Esophagus (tissue), 2 donors: ENCODE data around the gene MGA. TPM values are rescaled to one million over a fixed set of nuclear protein-coding genes. Genes with fewer than 3 reads are reported as not detected.
A peak's percentile ranks its signal among the peaks of the same experiment; 100 is the strongest.

Experiments used
- H3K27ac ChIP-seq, 2 donors: one replicate each; pipeline ENCODE4 v1.5.1; 2013; ENCODE audit warnings: low read depth in 2 of 2, mild to moderate bottlenecking in 2 of 2, inconsistent platforms in 1 of 2, low read length in 1 of 2, moderate library complexity in 1 of 2
- H3K27me3 ChIP-seq, 2 donors: one replicate each; pipeline ENCODE4 v1.6.1; 2013; ENCODE audit warnings: low read length in 2 of 2, control low read depth in 1 of 2, mild to moderate bottlenecking in 1 of 2; ENCODE audit not compliant: insufficient read depth in 2 of 2, control insufficient read depth in 1 of 2
- H3K36me3 ChIP-seq, 2 donors: one replicate each; pipeline ENCODE4 v1.6.1; 2013; ENCODE audit warnings: low read length in 1 of 2; ENCODE audit not compliant: control insufficient read depth in 2 of 2, insufficient read depth in 2 of 2
- H3K4me1 ChIP-seq, 2 donors: one replicate each; pipeline ENCODE4 v1.6.1; 2013; ENCODE audit warnings: low read length in 1 of 2; ENCODE audit not compliant: control insufficient read depth in 2 of 2, insufficient read depth in 2 of 2
- H3K4me3 ChIP-seq, 2 donors: one replicate each; pipeline ENCODE4 v1.5.1; 2013; ENCODE audit warnings: low read length in 2 of 2, mild to moderate bottlenecking in 2 of 2, low read depth in 1 of 2, moderate library complexity in 1 of 2
- H3K9me3 ChIP-seq, 2 donors: one replicate each; pipeline ENCODE4 v1.6.1; 2013; ENCODE audit warnings: mild to moderate bottlenecking in 2 of 2, low read depth in 1 of 2, low read length in 1 of 2, moderate library complexity in 1 of 2; ENCODE audit not compliant: control insufficient read depth in 2 of 2, insufficient read depth in 1 of 2
- WGBS, 2 donors: extraction: QIAGEN DNeasy Blood & Tissue Kit; methylation state at CpG; one replicate each; pipeline ENCODE4 v1.1.7; 2013; 5-methylcytosine and 5-hydroxymethylcytosine counted together
- polyA plus RNA-seq, 2 donors: library from polyadenylated mRNA; stranded (reverse); fragments of 200-250 nt; gene quantifications; one replicate each; pipeline ENCODE4 v1.2.3, GENCODE V29; 2013
- donor health status: healthy with polysubstance abuse.
- donor health status: Bipolar disorder and iron deficiency.

Gene MGA
- polyA plus RNA-seq, 2 donors, result 2.8 to 3.0 TPM

DNA sequence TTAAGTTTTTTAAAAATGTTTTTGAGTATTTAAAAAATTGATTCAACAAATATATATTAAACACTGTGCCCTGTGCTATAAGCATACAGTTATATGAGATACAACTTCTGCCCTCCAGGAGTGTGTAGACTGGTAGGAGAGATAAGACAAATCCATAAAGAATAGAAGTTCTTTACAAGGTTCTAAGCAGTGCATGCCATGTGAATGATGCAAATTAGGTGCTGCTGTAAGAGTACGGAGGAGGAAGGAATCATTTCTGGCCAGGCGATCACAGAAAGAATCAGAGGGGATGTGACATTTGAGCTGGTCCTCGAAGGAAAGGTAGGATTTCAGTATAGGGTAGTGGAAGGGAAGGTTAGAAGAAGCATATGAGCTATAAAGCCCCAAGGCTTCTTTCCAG is 128.1 kb downstream of the MGA start:
- Histone ChIP-seq H3K27ac (no peak overlapping the region), H3K36me3 (no peaks in the 10 kb centered on the region), H3K9me3 (no peaks in the 10 kb centered on the region), H3K27me3 (no peaks in the 10 kb centered on the region), H3K4me3 (no peak overlapping the region), H3K4me1 (peaks cover 7 to 9% of the 10 kb centered on the region in 2 donors)
- 68 to 69% methylated on average over 3 of the region's 3 CpGs for WGBS, 2 donors

DNA sequence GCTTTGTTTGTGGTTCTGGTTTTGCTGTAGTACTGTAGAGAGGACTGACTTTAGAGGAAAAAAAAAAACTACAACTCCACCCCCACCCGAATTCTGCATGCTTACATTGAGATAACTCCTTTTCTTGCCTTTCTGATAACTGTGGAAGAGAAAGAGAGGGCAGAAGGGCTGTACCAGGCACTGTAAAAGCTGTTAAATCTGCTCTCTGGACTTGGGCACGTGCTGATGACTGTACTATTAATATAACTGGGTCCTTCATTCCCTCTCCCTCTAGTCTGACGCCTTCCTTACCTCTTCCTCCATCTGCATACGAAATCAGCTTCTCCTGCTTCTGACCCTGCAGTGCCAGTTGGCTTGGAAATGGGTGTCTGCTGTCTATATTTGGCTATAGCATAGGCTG is 129.0 kb downstream of the MGA start:
- Histone ChIP-seq H3K4me3 (no peak overlapping the region), H3K27ac (no peak overlapping the region), H3K4me1 (peaks cover 7% of the 10 kb centered on the region in 2 donors), H3K9me3 (no peaks in the 10 kb centered on the region), H3K36me3 (no peaks in the 10 kb centered on the region), H3K27me3 (no peaks in the 10 kb centered on the region)
- WGBS, 2 donors, result 46 to 50% methylated on average over 4 of the region's 4 CpGs

DNA sequence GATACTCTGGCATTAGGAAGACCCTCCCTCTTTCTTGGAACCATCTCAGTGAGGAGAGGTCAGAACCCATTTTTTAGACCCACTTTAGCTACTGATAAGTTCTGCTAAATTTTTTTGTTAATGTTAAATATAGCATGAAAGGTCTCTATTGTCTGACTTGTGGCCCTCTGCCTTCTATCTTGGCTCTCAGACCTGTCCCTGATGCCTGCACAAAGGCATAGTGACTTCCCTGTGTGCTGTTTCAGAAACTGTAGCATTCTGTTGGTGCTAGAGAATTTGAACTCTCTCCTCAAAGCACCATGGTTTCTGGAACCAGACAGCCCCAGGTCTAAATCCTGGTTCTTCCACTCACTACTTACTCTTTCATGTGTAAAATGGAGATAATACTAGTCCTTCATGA is 129.5 kb downstream of the MGA start:
- H3K4me1 ChIP-seq, result peaks cover 7% of the 10 kb centered on the region in 2 donors
- no peaks in the 10 kb centered on the region for H3K9me3 ChIP-seq
- no peak overlapping the region for H3K27ac ChIP-seq
- no peaks in the 10 kb centered on the region for H3K27me3 ChIP-seq
- H3K4me3 ChIP-seq, result no peak overlapping the region
- no peaks in the 10 kb centered on the region for H3K36me3 ChIP-seq

DNA sequence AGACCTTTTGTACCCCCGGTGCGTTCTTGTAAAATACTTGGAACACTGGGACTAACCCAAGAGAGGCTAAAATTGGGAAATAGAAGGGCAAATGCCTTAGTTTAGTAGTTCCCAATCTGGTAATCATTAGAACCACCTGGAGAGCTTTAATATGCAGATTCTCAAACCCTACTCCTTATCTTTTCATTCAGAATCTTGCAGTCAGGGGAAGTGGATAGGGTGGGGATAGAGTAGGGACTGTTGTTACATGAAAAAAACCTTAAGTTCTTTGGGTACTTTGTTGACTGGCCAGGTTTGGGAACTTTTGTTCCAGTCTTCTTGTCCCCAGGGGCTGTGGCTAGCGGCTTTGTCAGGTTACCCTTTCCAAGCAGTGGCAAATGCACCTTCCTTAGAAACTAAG is 130.0 kb downstream of the MGA start:
- WGBS, 2 donors, result 80 to 88% methylated on average over 3 of the region's 3 CpGs
- Histone ChIP-seq H3K4me1 (peaks cover 7% of the 10 kb centered on the region in 2 donors), H3K4me3 (no peak overlapping the region), H3K27me3 (no peaks in the 10 kb centered on the region), H3K36me3 (no peaks in the 10 kb centered on the region), H3K9me3 (no peaks in the 10 kb centered on the region), H3K27ac (peak overlapping the region in 1 of 2 donors; percentile 13)

GRCh38 chr15:41790756-41791546 is 130.7 kb downstream of the MGA start:
- H3K4me3 ChIP-seq, result no peak overlapping the region
- H3K9me3 ChIP-seq, result no peaks in the 10 kb centered on the region
- WGBS, 2 donors, result 42 to 54% methylated on average over 5 of the region's 5 CpGs
- H3K27me3 ChIP-seq, result no peaks in the 10 kb centered on the region
- H3K36me3 ChIP-seq, result no peaks in the 10 kb centered on the region
- H3K4me1 ChIP-seq, result peaks cover 7% of the 10 kb centered on the region in 2 donors
- peak overlapping the region; percentile 31 to 55 for H3K27ac ChIP-seq

DNA sequence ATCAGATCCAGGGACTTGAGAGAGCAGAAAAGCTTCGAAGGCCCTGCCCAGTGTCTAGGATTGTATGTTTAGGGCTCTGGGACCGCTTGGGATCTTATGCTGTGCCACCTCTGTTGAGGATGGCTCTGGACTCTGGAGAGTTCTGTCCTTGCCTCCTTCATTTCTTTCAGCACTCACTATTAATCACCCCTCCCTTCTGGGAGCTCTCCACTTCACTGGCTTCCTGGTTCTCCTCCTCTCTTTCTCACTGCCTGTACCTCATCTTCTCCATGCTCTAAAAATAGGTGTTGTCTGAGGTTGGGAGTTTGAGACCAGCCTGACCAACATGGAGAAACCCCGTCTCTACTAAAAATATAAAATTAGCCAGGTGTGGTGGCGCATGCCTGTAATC is 131.3 kb downstream of the MGA start:
- H3K4me1 ChIP-seq, result peaks cover 7% of the 10 kb centered on the region in 2 donors

GRCh38 chr15:41792000-41792637 is 131.9 kb downstream of the MGA start:
- H3K9me3 ChIP-seq, result no peaks in the 10 kb centered on the region
- WGBS, 2 donors, result 79 to 83% methylated on average over 5 of the region's 5 CpGs
- H3K36me3 ChIP-seq, result no peaks in the 10 kb centered on the region
- no peak overlapping the region for H3K4me3 ChIP-seq
- peaks cover 7% of the 10 kb centered on the region in 2 donors for H3K4me1 ChIP-seq
- H3K27ac ChIP-seq, result no peak overlapping the region
- H3K27me3 ChIP-seq, result no peaks in the 10 kb centered on the region

More for the DNA sequence above, 131.3 kb downstream of the MGA start:
- WGBS, 2 donors, result 88 to 89% methylated on average over 4 of the region's 4 CpGs
- no peaks in the 10 kb centered on the region for H3K9me3 ChIP-seq
- no peaks in the 10 kb centered on the region for H3K36me3 ChIP-seq
- no peaks in the 10 kb centered on the region for H3K27me3 ChIP-seq
- H3K4me3 ChIP-seq, result no peak overlapping the region
- H3K27ac ChIP-seq, result peak overlapping the region in 1 of 2 donors; percentile 33

- Histone ChIP-seq H3K36me3 (no peaks in the 10 kb centered on the region), H3K4me3 (no peak overlapping the region), H3K27me3 (no peaks in the 10 kb centered on the region), H3K27ac (no peak overlapping the region), H3K9me3 (no peaks in the 10 kb centered on the region), H3K4me1 (peaks cover 7% of the 10 kb centered on the region in 2 donors)
- WGBS, 2 donors, result 52 to 57% methylated on average over 4 of the region's 4 CpGs
Measured at GRCh38 chr15:41794081-41794480, 133.9 kb downstream of the MGA start.

DNA sequence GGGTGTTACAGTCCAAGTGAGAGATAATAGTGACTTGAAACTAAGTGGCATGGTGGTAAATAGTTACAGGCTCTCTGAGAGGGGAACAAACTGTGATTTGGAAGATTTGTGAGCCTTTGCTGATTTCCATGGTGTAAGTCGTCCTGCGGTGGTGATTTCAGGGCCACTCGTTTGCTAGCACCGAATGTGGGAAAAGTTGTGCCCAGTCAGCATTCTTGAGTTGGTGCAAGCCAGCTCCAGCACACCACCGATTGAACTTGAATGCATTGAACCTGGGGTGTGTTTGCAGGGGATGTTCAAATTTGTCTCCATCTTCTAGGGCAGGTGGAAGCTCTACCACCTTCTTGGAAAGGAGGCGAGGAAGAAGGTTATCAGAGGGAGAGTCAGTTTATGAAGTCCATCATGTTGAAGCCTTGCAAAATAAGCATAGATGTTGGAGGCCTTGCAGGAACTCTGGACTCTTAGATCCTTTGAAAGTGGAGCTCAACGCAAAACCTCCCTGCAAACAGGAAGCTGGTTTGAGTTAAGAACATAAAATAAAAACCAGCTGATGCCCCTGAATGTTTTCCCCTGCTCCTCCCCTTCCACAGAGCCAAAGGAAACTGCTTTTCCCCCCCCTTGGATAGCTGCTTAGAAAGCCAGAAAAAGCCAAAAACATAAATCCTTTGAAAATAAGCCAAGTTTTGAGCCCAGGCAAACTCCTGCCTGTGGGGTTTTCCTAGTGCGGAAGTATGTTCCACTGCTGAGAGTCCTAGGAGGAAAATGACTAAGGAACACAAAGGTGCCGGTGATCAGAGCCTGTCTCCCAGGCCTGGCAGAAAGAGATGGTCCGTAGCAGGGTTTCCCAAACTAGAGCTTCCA is 136.0 kb downstream of the MGA start:
- Histone ChIP-seq H3K4me1 (peaks cover 0 to 5% of the 10 kb centered on the region in 2 donors), H3K36me3 (peaks cover 0 to 8% of the 10 kb centered on the region in 2 donors), H3K27ac (peak overlapping the region; percentile 6 to 44), H3K27me3 (no peaks in the 10 kb centered on the region), H3K4me3 (no peak overlapping the region), H3K9me3 (no peaks in the 10 kb centered on the region)
- WGBS, 2 donors, result 35 to 57% methylated on average over 10 of the region's 10 CpGs
